ENCODE data around the gene C19orf53. TPM values are rescaled to one million over a fixed set of nuclear protein-coding genes. Genes with fewer than 3 reads are reported as not detected.

The C19orf53 gene
- total and polyA plus RNA-seq, 10 of the 15 experiments (the other 5 are each of a cell fraction or from before 2014, with no cell fraction given), result 109 to 449 (median 218) TPM

DNA sequence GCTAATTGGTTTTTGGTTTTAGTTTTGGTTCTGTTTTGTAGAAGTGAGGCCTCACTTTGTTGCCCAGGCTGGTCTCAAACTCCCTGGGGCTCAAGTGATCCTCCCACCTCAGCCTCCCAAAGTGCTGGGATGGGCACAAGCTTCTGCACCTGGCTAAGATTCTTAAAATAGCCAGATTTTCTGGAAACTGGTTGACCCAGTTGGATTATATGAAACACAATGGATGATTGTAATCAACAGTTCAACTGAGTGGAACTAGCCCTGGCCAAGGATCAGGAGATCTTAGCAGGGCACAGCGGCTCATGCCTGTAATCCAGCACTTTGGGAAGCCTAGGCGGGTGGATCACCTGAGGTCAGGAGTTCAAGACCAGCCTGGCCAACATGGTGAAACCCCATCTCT is 39.5 kb upstream of the C19orf53 start:
- intact Hi-C loops (cut with micrococcal nuclease; ENCODE audit: unreplicated experiment), result no loop called here
- no peak for TF ChIP-seq BCL11A (IDR thresholded peaks at IDR 0.05; ENCODE audit: low read depth, low read length)
- TF ChIP-seq, protein P1, sequence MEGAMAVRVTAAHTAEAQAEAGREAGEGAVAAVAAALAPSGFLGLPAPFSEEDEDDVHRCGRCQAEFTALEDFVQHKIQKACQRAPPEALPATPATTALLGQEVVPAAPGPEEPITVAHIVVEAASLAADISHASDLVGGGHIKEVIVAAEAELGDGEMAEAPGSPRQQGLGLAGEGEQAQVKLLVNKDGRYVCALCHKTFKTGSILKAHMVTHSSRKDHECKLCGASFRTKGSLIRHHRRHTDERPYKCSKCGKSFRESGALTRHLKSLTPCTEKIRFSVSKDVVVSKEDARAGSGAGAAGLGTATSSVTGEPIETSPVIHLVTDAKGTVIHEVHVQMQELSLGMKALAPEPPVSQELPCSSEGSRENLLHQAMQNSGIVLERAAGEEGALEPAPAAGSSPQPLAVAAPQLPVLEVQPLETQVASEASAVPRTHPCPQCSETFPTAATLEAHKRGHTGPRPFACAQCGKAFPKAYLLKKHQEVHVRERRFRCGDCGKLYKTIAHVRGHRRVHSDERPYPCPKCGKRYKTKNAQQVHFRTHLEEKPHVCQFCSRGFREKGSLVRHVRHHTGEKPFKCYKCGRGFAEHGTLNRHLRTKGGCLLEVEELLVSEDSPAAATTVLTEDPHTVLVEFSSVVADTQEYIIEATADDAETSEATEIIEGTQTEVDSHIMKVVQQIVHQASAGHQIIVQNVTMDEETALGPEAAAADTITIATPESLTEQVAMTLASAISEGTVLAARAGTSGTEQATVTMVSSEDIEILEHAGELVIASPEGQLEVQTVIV (IDR thresholded peaks at IDR 0.05; ENCODE audit: borderline replicate concordance, partially characterized antibody), result no peak
- TF ChIP-seq, protein P2, sequence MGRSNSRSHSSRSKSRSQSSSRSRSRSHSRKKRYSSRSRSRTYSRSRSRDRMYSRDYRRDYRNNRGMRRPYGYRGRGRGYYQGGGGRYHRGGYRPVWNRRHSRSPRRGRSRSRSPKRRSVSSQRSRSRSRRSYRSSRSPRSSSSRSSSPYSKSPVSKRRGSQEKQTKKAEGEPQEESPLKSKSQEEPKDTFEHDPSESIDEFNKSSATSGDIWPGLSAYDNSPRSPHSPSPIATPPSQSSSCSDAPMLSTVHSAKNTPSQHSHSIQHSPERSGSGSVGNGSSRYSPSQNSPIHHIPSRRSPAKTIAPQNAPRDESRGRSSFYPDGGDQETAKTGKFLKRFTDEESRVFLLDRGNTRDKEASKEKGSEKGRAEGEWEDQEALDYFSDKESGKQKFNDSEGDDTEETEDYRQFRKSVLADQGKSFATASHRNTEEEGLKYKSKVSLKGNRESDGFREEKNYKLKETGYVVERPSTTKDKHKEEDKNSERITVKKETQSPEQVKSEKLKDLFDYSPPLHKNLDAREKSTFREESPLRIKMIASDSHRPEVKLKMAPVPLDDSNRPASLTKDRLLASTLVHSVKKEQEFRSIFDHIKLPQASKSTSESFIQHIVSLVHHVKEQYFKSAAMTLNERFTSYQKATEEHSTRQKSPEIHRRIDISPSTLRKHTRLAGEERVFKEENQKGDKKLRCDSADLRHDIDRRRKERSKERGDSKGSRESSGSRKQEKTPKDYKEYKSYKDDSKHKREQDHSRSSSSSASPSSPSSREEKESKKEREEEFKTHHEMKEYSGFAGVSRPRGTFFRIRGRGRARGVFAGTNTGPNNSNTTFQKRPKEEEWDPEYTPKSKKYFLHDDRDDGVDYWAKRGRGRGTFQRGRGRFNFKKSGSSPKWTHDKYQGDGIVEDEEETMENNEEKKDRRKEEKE (IDR thresholded peaks at IDR 0.05), result no peak
- no peak for TF ChIP-seq EP300 (IDR thresholded peaks at IDR 0.05; ENCODE audit: borderline replicate concordance in 1 of 2, control insufficient read depth in 1 of 2, low read depth in 2 of 2, low read length in 2 of 2)
- no peak overlapping the region for H3K27ac ChIP-seq (ENCODE audit: control insufficient read depth, insufficient read depth)
- H3K79me2 ChIP-seq (ENCODE audit: control insufficient read depth, insufficient read depth, low read length), result no peaks in the 10 kb centered on the region
- SMC1A ChIA-PET (ENCODE audit: uncharacterized antibody, unreplicated experiment), result no interaction called here
- H3K4me3 ChIP-seq, result no peak overlapping the region
- RAD21 ChIA-PET (ENCODE audit: unreplicated experiment), result no interaction called here
- 100% methylated on average over 2 of the region's 2 CpGs for WGBS (ENCODE audit: insufficient coverage, insufficient replicate concordance, low lambda C conversion rate, missing lambda C conversion rate)
- H3K36me3 ChIP-seq (ENCODE audit: control insufficient read depth in 2 of 2, insufficient read depth in 2 of 2, low read length in 1 of 2), result no peaks in the 10 kb centered on the region
- no peaks in the 10 kb centered on the region for H4K20me1 ChIP-seq (ENCODE audit: control insufficient read depth, insufficient read depth)
- H3K9ac ChIP-seq (ENCODE audit: control insufficient read depth, insufficient read depth, low read length), result no peak overlapping the region
- no peak overlapping the region for H2AFZ ChIP-seq (ENCODE audit: control insufficient read depth, low read depth, low read length)
- FAIRE-seq (no peak), DNase-seq (ENCODE audit: low read depth, low spot score) (no peak), ATAC-seq (no peak)
- CTCF ChIA-PET, result interaction anchor here (1.0 kb wide), 1 partner anchor 457 kb away, joined by 3 read pairs; no protein-coding TSS in a partner anchor
- POLR2A ChIA-PET, result no interaction called here
- in situ Hi-C loops (cut with MboI), result no loop called here
- H3K4me1 ChIP-seq (ENCODE audit: control insufficient read depth, insufficient read depth, low read length), result peaks cover 12% of the 10 kb centered on the region
- no peaks in the 10 kb centered on the region; the same call in 2 of the 3 replicates for H3K9me3 ChIP-seq (replicated peaks; ENCODE audit: control insufficient read depth, insufficient read depth, low read length)
- H3K4me2 ChIP-seq (ENCODE audit: control insufficient read depth, insufficient read depth), result no peak overlapping the region
- BruUV-seq (replicated peaks), result no TSS peak
- no peaks in the 10 kb centered on the region for H3K27me3 ChIP-seq (replicated peaks in 1 of 2; ENCODE audit: control insufficient read depth in 2 of 2, insufficient read depth in 2 of 2, low read length in 1 of 2)

Data from GM12878 (cell line).